ENCODE measurements around the gene MLLT10. TPM values are rescaled to one million over a fixed set of nuclear protein-coding genes. Genes with fewer than 3 reads are reported as not detected.

MLLT10 gene
- total RNA-seq, 1 experiment from 2014 or later = 45.2 TPM

GRCh38 chr10:21693418-21693817 lies 159.4 kb downstream of the MLLT10 start (continued):
- TF ChIP-seq REST (IDR thresholded peaks at IDR 0.05; ENCODE audit: low read depth) (no peak), EZH2 (IDR thresholded peaks at IDR 0.05) (no peak), SIN3A (IDR thresholded peaks at IDR 0.05; ENCODE audit: low read depth) (no peak), JUND (IDR thresholded peaks at IDR 0.05) (no peak), ZFX (IDR thresholded peaks at IDR 0.05) (no peak)

GRCh38 chr10:21694631-21695030 lies 160.6 kb downstream of the MLLT10 start:
- no peak for ATAC-seq
- Histone ChIP-seq H3K4me2 (ENCODE audit: low read length) (no peak overlapping the region), H2AFZ (ENCODE audit: low read depth, low read length, poor library complexity, severe bottlenecking) (no peak overlapping the region), H4K20me1 (ENCODE audit: insufficient read depth) (0 out of 2 replicates have a peak, but pooled peaks cover 3% of the 10 kb centered on the region), H3K4me1 (ENCODE audit: control insufficient read depth in 1 of 2, insufficient read depth in 2 of 2, low read length in 2 of 2) (no peaks in the 10 kb centered on the region), H3K9me3 (ENCODE audit: control insufficient read depth in 1 of 2, insufficient read depth in 1 of 2, low read depth in 1 of 2, low read length in 2 of 2) (no peaks in the 10 kb centered on the region), H3K9ac (ENCODE audit: low read length) (no peak overlapping the region), H3K79me2 (ENCODE audit: insufficient read depth, low read length) (peaks cover 51% of the 10 kb centered on the region), H3K27ac (ENCODE audit: low read depth, low read length) (no peak overlapping the region), H3K27me3 (ENCODE audit: insufficient read depth, low read length) (no peaks in the 10 kb centered on the region), H3K4me3 (replicated peaks in 1 of 2; ENCODE audit: low read depth in 1 of 2, low read length in 2 of 2) (no peak overlapping the region), H3K9me2 (ENCODE audit: insufficient read depth) (no peaks in the 10 kb centered on the region), H3K36me3 (ENCODE audit: control insufficient read depth in 1 of 2, insufficient read depth in 2 of 2, low read length in 2 of 2) (peaks cover 0 to 3% of the 10 kb centered on the region in 2 experiments; a peak in 1 of 4 replicates)
- POLR2A ChIA-PET = no interaction called here
- no TSS peak for BruUV-seq (replicated peaks)
- RAD21 ChIA-PET (ENCODE audit: low non-redundant PET in 1 of 2, low total read pairs in 2 of 2, uncharacterized antibody in 2 of 2, unreplicated experiment in 2 of 2) = no interaction called here
- CTCF ChIA-PET = no interaction called here
- TF ChIP-seq SP1 (IDR thresholded peaks at IDR 0.05; ENCODE audit: low read depth) = no peak
- TF ChIP-seq ELF1 (IDR thresholded peaks at IDR 0.05; ENCODE audit: borderline replicate concordance, low read depth) = no peak
- TF ChIP-seq CEBPB (IDR thresholded peaks at IDR 0.05; ENCODE audit: low read depth) = no peak
- no peak for TF ChIP-seq SIN3A (IDR thresholded peaks at IDR 0.05; ENCODE audit: low read depth)
- no peak for TF ChIP-seq CTCF (IDR thresholded peaks at IDR 0.05 in 2 of 3, conservative IDR thresholded peaks at IDR 0.05 in 1 of 3; ENCODE audit: borderline replicate concordance in 1 of 3, insufficient read depth in 1 of 3, low read depth in 2 of 3, low read length in 2 of 3)
- no peak for TF ChIP-seq RAD21 (IDR thresholded peaks at IDR 0.05; ENCODE audit: low read depth)
- TF ChIP-seq CBX3 (IDR thresholded peaks at IDR 0.05; ENCODE audit: low read depth) = no peak
- DNase-seq (ENCODE audit: low read depth, low spot score) = no peak
- intact Hi-C loops (cut with micrococcal nuclease) = no loop called here
